ENCODE data around the gene LRP1. TPM values are rescaled to one million over a fixed set of nuclear protein-coding genes. Genes with fewer than 3 reads are reported as not detected.

The LRP1 gene
- total and polyA plus RNA-seq, 2 of the 4 experiments (the other 2 are of a cell fraction): 73.1 to 142 TPM

DNA sequence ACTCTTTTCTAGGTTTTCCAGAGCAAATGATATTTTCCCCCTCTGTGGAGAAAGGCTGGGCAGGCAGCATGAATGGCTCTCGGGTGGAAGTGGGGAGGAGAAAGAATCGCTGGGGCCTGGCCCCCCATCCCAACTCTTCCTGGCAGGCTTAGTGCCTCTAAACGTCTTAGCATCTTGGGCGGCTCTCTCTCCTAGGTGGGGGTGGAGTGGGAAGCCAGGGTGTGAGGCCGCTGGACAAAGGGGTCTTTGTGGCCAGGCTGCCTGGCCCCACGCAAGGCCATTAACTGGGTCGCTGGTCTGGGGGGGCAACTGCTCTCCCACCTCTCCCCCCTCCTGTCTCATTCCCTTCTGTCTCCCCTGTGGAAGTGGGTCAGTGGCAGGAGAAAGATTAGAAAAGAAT is 14.4 kb downstream of the LRP1 start:
- H2BK5ac ChIP-seq (ENCODE audit: low read depth, low read length, poor library complexity, severe bottlenecking): no peak overlapping the region
- no peak overlapping the region for H3K23ac ChIP-seq (ENCODE audit: low read depth, low read length)
- H2BK15ac ChIP-seq (ENCODE audit: low read depth, low read length): no peak overlapping the region
- no CpG with 5 or more reads among the region's 7 CpGs for WGBS, 2 experiments (ENCODE audit: extremely low coverage in 2 of 2, insufficient read length in 1 of 2)
- in situ Hi-C loops (cut with MboI; ENCODE audit: low sequenced_read_pairs) (no loop called here), dilution Hi-C loops (cut with HindIII; ENCODE audit: low sequenced_read_pairs, unreplicated experiment) (no loop called here), intact Hi-C loops (cut with micrococcal nuclease) (no loop called here)
- no peaks in the 10 kb centered on the region for H3K27me3 ChIP-seq (ENCODE audit: control insufficient read depth, insufficient read depth, low read length)
- no peak overlapping the region for H2AK5ac ChIP-seq (ENCODE audit: low read depth, low read length)
- POLR2A ChIA-PET (ENCODE audit: unreplicated experiment): no interaction called here
- H3K4ac ChIP-seq (ENCODE audit: low read depth, low read length): no peak overlapping the region
- no peaks in the 10 kb centered on the region for H3K9me3 ChIP-seq (ENCODE audit: control insufficient read depth, insufficient read depth, low read length)
- no peak for ATAC-seq (ENCODE audit: low read depth)
- H3K56ac ChIP-seq (ENCODE audit: extremely low read depth, insufficient read depth, low read length): no peak overlapping the region
- H3K79me1 ChIP-seq (ENCODE audit: low read depth in 1 of 2, low read length in 2 of 2): peaks cover 61 to 96% of the 10 kb centered on the region in 2 experiments
- no peak overlapping the region for H3K4me3 ChIP-seq (ENCODE audit: insufficient read depth, low read depth, low read length)
- H3K4me1 ChIP-seq (ENCODE audit: control insufficient read depth, insufficient read depth, low read length): peaks cover 50% of the 10 kb centered on the region
- peaks cover 40% of the 10 kb centered on the region for H3K9me1 ChIP-seq (ENCODE audit: insufficient read depth, low read length)
- no peak overlapping the region for H3K4me2 ChIP-seq (ENCODE audit: low read depth, low read length)
- no peak for DNase-seq
- no peak overlapping the region for H2AK9ac ChIP-seq (replicated peaks; ENCODE audit: low read depth, low read length, poor library complexity)
- no peak for TF ChIP-seq CEBPB (IDR thresholded peaks at IDR 0.05; ENCODE audit: low read depth, low read length)
- no peak for TF ChIP-seq MAFK (IDR thresholded peaks at IDR 0.05; ENCODE audit: low read depth, low read length)
- TF ChIP-seq POLR2A (IDR thresholded peaks at IDR 0.05; ENCODE audit: low read depth, low read length): no peak
- TF ChIP-seq, protein P1, sequence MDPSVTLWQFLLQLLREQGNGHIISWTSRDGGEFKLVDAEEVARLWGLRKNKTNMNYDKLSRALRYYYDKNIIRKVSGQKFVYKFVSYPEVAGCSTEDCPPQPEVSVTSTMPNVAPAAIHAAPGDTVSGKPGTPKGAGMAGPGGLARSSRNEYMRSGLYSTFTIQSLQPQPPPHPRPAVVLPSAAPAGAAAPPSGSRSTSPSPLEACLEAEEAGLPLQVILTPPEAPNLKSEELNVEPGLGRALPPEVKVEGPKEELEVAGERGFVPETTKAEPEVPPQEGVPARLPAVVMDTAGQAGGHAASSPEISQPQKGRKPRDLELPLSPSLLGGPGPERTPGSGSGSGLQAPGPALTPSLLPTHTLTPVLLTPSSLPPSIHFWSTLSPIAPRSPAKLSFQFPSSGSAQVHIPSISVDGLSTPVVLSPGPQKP (IDR thresholded peaks at IDR 0.05; ENCODE audit: borderline replicate concordance, low read depth, low read length): no peak
- no peak for TF ChIP-seq MXI1 (IDR thresholded peaks at IDR 0.05; ENCODE audit: borderline replicate concordance, low read depth, low read length)
- no peak for TF ChIP-seq BHLHE40 (IDR thresholded peaks at IDR 0.05; ENCODE audit: low read depth, low read length)
- no peak for TF ChIP-seq CHD1 (IDR thresholded peaks at IDR 0.05; ENCODE audit: low read depth, low read length)
- no peak for TF ChIP-seq NFE2L2 (IDR thresholded peaks at IDR 0.05; ENCODE audit: low read depth, low read length)
- TF ChIP-seq RCOR1 (IDR thresholded peaks at IDR 0.05; ENCODE audit: insufficient replicate concordance, low read length): no peak
- no peak for TF ChIP-seq RAD21 (IDR thresholded peaks at IDR 0.05; ENCODE audit: low read length)
- no peak overlapping the region for H2AFZ ChIP-seq (replicated peaks; ENCODE audit: low read length, poor library complexity)
- H3K14ac ChIP-seq (replicated peaks; ENCODE audit: low read depth, low read length): no peak overlapping the region
- no peak overlapping the region for H2BK20ac ChIP-seq (ENCODE audit: low read depth, low read length)
- H3K18ac ChIP-seq (ENCODE audit: low read depth, low read length): no peak overlapping the region
- H2BK120ac ChIP-seq (ENCODE audit: low read depth, low read length): no peak overlapping the region
- CTCF ChIA-PET: no interaction called here
- no peak overlapping the region for H3K27ac ChIP-seq (ENCODE audit: insufficient read depth, low read length)
- no TSS peak for BruUV-seq (replicated peaks)
- H4K20me1 ChIP-seq (ENCODE audit: insufficient read depth, low read length): peaks cover 91% of the 10 kb centered on the region
- peaks cover 88% of the 10 kb centered on the region for H3K36me3 ChIP-seq (ENCODE audit: control insufficient read depth, insufficient read depth, low read length)
- H4K5ac ChIP-seq (ENCODE audit: low read depth, low read length): no peak overlapping the region
- no peak overlapping the region for H3K9ac ChIP-seq (ENCODE audit: low read depth, low read length)
- no peak overlapping the region for H4K8ac ChIP-seq (ENCODE audit: low read depth in 2 of 2, low read length in 2 of 2)
- H4K91ac ChIP-seq (ENCODE audit: insufficient read depth, low read depth, low read length): no peak overlapping the region

All from IMR-90 (cell line).